Vagina (tissue), 2 donors: Measurements from ENCODE around the gene SMIM35.

Source experiments
- CTCF ChIP-seq, 3 experiments: fragments of 450-650 bp in 2 of 3; fragments of 200-600 bp in 1 of 3; sonication (generic) in 1 of 3; IDR thresholded peaks; one replicate each; pipeline ENCODE4 v1.5.1; 2017 to 2019; ENCODE audit warnings: antibody characterized with exemption in 3 of 3, mild to moderate bottlenecking in 2 of 3, moderate library complexity in 2 of 3
- POLR2A ChIP-seq, 2 donors: fragments of 450-650 bp; IDR thresholded peaks; one replicate each; pipeline ENCODE4 v1.6.1; 2017; ENCODE audit warnings: antibody characterized with exemption in 2 of 2, mild to moderate bottlenecking in 2 of 2, moderate library complexity in 2 of 2

GRCh38 chr11:118076754-118077281 is 9.9 kb downstream of the SMIM35 start, which contains the start of gene TMPRSS4:
- TF ChIP-seq CTCF (IDR thresholded peaks at IDR 0.05) (no peak), POLR2A (IDR thresholded peaks at IDR 0.05) (no peak)
